Bronchial epithelial cell (primary cell): ENCODE measurements around the gene ADAMTS2. TPM values are rescaled to one million over a fixed set of nuclear protein-coding genes. Genes with fewer than 3 reads are reported as not detected.

Experiments used
- DNase-seq: peaks from one replicate; pipeline ENCODE4 v3.0.0-alpha.2; 2010; ENCODE audit warnings: low read depth
- FAIRE-seq: peaks from 2 replicates; lab custom pipeline; 2011; peaks lifted over from hg19 to GRCh38; lab: Jason Lieb, UNC
- H3K27me3 ChIP-seq: 2 replicates; pipeline ENCODE4 v1.5.1; 2011; ENCODE audit warnings: low read length; ENCODE audit not compliant: control insufficient read depth, insufficient read depth
- H3K36me3 ChIP-seq: 2 replicates; pipeline ENCODE4 v1.5.1; 2011; ENCODE audit warnings: low read length; ENCODE audit not compliant: control insufficient read depth, insufficient read depth
- H3K4me3 ChIP-seq: 2 replicates; pipeline ENCODE4 v1.5.1; 2011; ENCODE audit warnings: mild to moderate bottlenecking, low read depth, low read length, control low read depth
- CTCF ChIP-seq: IDR thresholded peaks from 2 replicates; pipeline ENCODE4 v1.5.1; 2011; ENCODE audit warnings: mild to moderate bottlenecking, moderate library complexity, low read length, control low read depth, inconsistent platforms; ENCODE audit not compliant: insufficient read depth, severe bottlenecking
- total RNA-seq: library from RNA; depleted of rRNA; stranded (reverse); fragments of >200 nt; gene quantifications from 2 replicates; pipeline ENCODE4 v1.2.1, GENCODE V29; 2014

ADAMTS2 gene
- total RNA-seq, 1 donor from 2014 or later = 0.26 TPM

- H3K36me3 ChIP-seq = no peaks in the 10 kb centered on the region
- FAIRE-seq = no peak
- DNase-seq = no peak
- peaks cover 12% of the 10 kb centered on the region for H3K27me3 ChIP-seq
- no peak overlapping the region for H3K4me3 ChIP-seq
- no peak for TF ChIP-seq CTCF
Observed at GRCh38 chr5:179339996-179340395, 5.3 kb downstream of the ADAMTS2 start.

- Histone ChIP-seq H3K4me3 (no peak overlapping the region), H3K27me3 (peaks cover 9% of the 10 kb centered on the region), H3K36me3 (no peaks in the 10 kb centered on the region)
- FAIRE-seq = no peak
- DNase-seq = no peak
- TF ChIP-seq CTCF = no peak
Observed at GRCh38 chr5:179339081-179339480, 6.2 kb downstream of the ADAMTS2 start.

- H3K4me3 ChIP-seq = no peak overlapping the region
- no peaks in the 10 kb centered on the region for H3K27me3 ChIP-seq
- FAIRE-seq = no peak
- no peak for DNase-seq
- no peak for TF ChIP-seq CTCF
- no peaks in the 10 kb centered on the region for H3K36me3 ChIP-seq
Observed at GRCh38 chr5:179337796-179338676, 7.2 kb downstream of the ADAMTS2 start.

GRCh38 chr5:179336871-179337795, 8.1 kb downstream of the ADAMTS2 start:
- H3K27me3 ChIP-seq = no peaks in the 10 kb centered on the region
- no peak overlapping the region for H3K4me3 ChIP-seq
- FAIRE-seq = peak; percentile 7
- no peak for DNase-seq
- H3K36me3 ChIP-seq = no peaks in the 10 kb centered on the region
- TF ChIP-seq CTCF = no peak

GRCh38 chr5:179336126-179336870, 9.0 kb downstream of the ADAMTS2 start:
- FAIRE-seq (no peak), DNase-seq (no peak)
- Histone ChIP-seq H3K36me3 (no peaks in the 10 kb centered on the region), H3K4me3 (no peak overlapping the region), H3K27me3 (no peaks in the 10 kb centered on the region)
- TF ChIP-seq CTCF = no peak
